Retinal pigment epithelial cell (primary cell): ENCODE results near the gene ZNF467.

Experiments used
- DNase-seq: peaks from one replicate; pipeline ENCODE4 v3.0.0-alpha.2; 2010; ENCODE audit warnings: low read depth
- H3K4me3 ChIP-seq: 2 replicates; pipeline ENCODE4 v1.5.1; 2011; ENCODE audit warnings: mild to moderate bottlenecking, low read length, control low read depth, moderate library complexity
- TF ChIP-seq, protein P1 (sequence below): conservative IDR thresholded peaks from 2 replicates; pipeline ENCODE4 v1.5.1; 2011; ENCODE audit warnings: low read depth, low read length, control low read depth, inconsistent platforms

ZNF467 gene

DNA sequence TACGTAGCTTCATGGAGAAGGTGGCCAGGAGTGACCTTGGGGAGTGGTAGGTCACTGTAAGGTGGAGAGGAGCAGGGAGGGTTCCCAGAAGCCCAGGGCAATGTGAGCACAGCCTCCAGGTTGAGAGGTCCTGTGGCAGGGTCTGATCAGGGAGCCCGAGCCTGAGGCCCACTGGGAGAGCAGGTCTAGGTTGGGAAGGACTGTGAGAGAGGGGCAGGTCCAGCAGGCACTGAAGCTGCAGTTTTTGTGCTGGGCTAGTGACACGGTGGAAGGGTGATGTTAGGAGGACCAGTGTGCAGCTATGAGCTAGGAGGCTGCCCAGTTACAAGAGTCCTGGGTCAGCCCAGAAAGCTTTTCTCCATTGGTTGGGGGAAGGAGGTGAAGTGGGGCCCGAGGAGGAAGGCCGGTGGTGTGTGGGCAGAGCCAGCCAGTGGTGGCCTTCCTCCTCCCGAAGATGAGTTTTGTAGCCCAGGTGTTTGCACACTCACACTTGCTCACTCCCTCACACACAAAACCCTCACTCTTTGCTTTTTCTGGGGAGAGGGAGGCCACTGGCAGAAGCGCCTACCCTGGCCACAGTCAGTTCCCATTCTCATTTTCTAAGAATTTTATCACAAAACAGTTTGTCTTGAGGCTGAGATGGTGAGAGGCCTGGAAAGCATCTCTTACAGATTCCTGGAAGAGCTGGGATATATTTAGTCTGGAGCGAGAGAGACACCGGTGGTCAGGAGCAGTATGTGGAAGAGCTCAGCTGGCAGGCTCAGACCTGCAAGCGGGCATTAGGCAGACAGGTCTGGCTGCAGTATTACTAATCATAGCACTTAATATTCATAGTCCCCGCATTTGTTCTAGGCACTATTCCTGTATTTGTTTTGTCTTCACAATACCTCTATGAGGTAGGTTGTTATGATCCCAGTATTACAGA lies 57.1 kb downstream of the ZNF467 start:
- peak overlapping the region; percentile 72 for H3K4me3 ChIP-seq
- DNase-seq, result no peak
- TF ChIP-seq, protein P1, sequence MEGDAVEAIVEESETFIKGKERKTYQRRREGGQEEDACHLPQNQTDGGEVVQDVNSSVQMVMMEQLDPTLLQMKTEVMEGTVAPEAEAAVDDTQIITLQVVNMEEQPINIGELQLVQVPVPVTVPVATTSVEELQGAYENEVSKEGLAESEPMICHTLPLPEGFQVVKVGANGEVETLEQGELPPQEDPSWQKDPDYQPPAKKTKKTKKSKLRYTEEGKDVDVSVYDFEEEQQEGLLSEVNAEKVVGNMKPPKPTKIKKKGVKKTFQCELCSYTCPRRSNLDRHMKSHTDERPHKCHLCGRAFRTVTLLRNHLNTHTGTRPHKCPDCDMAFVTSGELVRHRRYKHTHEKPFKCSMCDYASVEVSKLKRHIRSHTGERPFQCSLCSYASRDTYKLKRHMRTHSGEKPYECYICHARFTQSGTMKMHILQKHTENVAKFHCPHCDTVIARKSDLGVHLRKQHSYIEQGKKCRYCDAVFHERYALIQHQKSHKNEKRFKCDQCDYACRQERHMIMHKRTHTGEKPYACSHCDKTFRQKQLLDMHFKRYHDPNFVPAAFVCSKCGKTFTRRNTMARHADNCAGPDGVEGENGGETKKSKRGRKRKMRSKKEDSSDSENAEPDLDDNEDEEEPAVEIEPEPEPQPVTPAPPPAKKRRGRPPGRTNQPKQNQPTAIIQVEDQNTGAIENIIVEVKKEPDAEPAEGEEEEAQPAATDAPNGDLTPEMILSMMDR, result no peak

GRCh38 chr7:149715476-149715875 lies 57.9 kb downstream of the ZNF467 start:
- peak overlapping the region; percentile 72 for H3K4me3 ChIP-seq
- no peak for DNase-seq
- TF ChIP-seq, protein P1, result no peak

DNA sequence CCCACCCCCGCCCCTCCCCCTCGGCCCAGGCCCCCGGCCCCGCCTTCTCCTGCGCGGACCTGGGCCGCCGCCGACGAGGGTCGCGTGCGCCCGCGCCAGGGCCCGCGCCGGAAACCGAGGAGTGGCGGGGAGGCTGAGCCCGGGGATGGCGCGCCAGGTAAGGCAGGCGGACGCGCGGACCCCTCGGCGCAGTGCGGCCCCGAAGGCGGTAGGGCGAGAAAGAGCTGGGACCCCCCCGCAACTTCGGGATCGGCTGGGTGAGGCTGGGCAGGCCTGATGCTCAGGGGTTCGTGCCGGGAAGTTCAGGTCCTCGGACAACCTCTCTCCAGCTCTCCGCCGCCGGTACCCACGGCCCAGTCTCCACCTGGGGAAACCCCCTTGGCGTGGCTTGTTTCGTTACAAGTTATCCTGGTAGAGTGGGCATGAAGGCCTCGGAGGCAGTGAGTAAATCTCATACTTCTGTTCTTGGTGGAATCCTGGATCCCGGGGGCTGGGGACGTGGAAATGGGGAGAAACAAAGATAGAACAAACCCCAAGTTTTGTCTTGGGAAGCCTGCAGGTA lies 58.4 kb downstream of the ZNF467 start:
- H3K4me3 ChIP-seq, result peak overlapping the region; percentile 72
- DNase-seq, result no peak
- TF ChIP-seq, protein P1, result no peak
